ENCODE results near the gene MOV10L1.

GRCh38 chr22:50084080-50084477 lies 5.7 kb upstream of the MOV10L1 start:
- TF ChIP-seq CTCF (IDR thresholded peaks at IDR 0.05; ENCODE audit: low read length) (no peak), EZH2 (optimal IDR thresholded peaks at IDR 0.05; ENCODE audit: low read depth, low read length) (no peak), EZH2phosphoT487 (IDR thresholded peaks at IDR 0.05; ENCODE audit: low read length) (no peak)

Measured in MM.1S (cell line).